SK-MEL-5 (cell line): Measurements from ENCODE around the gene ACY1. TPM values are rescaled to one million over a fixed set of nuclear protein-coding genes. Genes with fewer than 3 reads are reported as not detected.

Experiments
- DNase-seq: peaks from one replicate; pipeline ENCODE4 v3.0.0-alpha.2; 2016; ENCODE audit warnings: low read depth, low spot score
- in situ Hi-C: cut with HindIII; loops from 2 replicates; pipeline ENCODE4 v1.10.0; 2016; ENCODE audit warnings: low sequenced_read_pairs, high pct_unique_total_duplicates, low pct_unique_long_range_greater_than_20kb
- total RNA-seq: library from RNA; depleted of rRNA; stranded (reverse); fragments of >200 nt; shearing (Covaris generic); gene quantifications from 2 replicates; pipeline ENCODE4 v1.2.3, GENCODE V29; 2014

Gene ACY1
- total RNA-seq, 1 experiment from 2014 or later, result 180 TPM

DNA sequence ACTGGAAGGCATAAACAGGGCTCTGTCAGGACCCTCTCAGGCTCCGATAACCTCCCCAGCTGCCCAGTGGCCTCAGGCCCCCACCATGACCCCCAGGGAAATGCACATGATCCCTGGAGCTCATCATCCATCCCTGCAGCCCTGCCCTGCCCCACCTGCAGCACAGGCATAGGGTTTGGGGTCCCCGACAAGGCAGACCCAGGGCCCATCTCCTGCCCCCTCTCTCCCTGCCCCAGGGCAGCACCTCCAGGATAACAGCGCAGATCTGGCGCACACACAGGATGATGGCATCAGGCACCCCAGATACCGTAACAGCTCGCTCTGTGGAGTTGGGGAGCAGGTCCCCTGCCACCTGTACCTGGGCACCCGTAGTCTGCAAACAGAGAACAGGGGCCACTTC lies 23.7 kb upstream of the ACY1 start:
- in situ Hi-C loops, result no loop called here
- DNase-seq, result no peak

GRCh38 chr3:51960386-51960785 lies 22.9 kb upstream of the ACY1 start:
- in situ Hi-C loops, result no loop called here
- no peak for DNase-seq

GRCh38 chr3:51961011-51961410 lies 22.3 kb upstream of the ACY1 start:
- no peak for DNase-seq
- in situ Hi-C loops, result no loop called here

DNA sequence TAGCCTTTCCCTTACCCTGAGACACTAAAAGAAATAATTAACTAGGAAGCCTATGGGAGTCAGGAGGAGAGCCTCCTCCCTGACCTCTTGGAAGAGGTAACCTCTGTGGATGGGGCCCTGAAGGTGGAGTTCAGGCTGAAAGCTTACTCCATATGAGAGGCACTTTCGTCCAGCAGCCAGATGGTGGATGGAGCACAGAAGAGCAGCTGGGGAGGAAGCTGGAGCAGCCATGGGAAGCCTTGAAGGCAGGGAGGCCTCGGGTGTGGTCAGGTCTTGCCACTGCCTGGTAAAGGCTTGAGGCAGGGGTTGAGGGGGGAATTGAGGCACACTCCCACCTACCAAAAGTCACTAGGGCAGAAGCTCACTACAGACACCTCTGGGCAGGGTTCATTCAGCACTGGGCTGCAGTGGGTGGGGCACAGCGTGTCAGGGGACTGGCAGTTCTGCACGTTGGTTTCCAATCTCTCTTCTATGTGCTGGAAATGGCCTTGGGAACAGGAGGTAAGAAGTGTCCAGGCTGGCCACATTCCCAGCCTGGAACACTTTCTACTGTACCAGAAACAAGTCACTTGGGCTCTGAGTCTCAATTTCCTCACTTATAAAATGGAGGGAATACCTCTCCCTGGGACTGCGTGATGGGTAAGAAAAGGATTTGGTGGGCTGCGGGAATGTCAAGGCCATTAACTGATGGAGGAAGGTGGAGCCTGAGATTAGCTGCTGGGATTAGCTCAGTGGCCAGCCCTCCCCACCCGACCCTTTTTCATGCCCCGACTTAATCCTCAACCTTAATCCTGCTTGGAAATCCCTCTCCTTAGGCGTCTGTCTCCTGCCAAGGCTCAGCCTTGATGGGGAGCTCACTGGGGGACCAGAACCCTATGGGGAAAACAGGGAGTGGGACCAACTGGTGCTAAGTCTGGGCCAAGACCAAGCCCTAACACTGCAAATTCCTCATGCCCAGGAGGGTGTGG lies 21.4 kb upstream of the ACY1 start:
- in situ Hi-C loops, result no loop called here
- DNase-seq, result no peak

- in situ Hi-C loops, result no loop called here
- no peak for DNase-seq
Observed at GRCh38 chr3:51962854-51963530, 20.3 kb upstream of the ACY1 start.

DNA sequence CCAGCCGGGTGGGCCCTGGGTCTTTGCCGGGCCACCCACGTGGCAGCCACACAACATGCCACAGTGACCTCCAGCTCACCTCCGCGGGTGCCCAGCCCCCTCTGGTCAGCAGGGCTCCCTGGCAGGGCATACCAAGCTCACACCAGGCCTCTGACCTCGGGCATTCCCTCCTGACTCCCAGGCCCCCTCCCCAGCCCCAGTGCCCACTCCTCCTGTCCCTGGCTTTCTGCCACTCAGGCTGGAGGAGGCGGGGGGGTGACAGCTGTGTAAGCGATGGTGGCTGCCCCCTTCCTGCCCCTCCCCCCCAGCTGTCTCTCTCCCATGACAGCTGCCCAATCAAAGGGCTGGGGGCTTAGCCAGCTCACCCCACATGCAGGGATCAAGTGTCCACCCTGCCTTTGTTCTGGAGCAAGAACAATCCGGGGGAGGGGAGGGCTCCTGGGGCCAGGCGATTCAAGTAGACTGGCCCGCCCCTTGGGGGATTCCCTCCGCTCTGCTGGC lies 19.3 kb upstream of the ACY1 start:
- in situ Hi-C loops, result no loop called here
- no peak for DNase-seq

DNA sequence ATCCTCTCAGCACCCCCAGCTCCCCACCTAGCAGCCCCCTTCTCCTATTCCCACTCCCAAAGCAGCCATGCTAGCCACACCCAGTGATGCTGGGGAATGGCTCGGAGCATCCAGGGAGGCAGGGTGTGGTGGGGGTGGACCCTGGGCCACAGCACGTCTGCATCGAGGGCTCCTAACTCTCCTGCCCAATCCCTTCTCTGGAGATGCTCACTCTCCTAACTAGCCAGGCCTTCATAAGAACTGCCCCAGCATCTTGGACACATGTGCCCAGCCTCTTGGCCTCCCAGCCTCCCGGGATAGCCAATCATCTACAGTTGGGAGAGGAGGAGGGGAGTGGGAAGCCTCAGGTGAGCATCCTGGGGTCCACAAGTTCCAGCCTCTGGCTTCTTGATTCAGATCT lies 18.8 kb upstream of the ACY1 start:
- in situ Hi-C loops, result no loop called here
- no peak for DNase-seq

GRCh38 chr3:51966016-51966415 lies 17.3 kb upstream of the ACY1 start:
- in situ Hi-C loops, result no loop called here
- no peak for DNase-seq

DNA sequence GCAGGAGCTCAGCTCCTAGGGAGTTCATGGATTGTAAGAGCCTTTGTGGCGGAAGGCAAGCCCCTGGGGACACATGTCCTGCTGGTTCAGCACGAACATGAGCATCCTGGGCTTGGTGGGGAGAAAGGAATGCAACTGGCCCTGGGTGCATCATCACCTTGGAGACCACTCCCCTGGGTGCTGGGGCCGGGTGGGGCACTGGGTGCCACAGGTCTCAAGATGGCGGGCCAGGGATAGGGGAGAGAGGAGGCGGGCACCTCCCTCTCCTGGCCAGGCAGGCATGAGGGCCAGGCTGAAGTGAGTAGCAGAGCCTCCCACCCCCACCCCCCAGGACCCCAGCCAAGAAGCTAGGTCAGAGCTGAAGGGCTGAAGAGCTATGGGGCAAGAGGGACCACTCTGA lies 16.8 kb upstream of the ACY1 start:
- in situ Hi-C loops, result no loop called here
- no peak for DNase-seq

DNA sequence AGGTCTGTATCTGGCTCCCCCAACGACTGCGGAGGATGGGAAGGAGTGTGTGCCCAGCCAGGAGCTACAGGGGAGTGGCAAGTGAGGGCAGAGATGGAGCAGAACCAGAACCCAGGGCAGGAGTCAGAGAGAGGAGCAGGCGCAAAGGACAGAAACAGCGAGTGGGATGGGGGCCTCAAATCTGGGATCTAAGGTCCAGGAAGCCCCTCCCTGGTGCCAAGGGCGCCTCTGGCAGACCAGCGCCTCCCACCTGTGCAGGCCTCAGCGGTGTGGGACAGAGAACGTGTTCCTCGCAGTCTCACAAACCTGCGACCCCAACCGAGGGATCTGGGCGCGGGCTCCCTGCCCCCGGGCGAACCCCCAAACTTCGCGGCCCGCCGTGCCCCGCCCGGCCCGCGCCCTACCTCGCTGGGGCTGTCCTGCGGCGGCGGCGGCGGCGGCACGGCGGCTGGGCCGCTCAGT lies 16.4 kb upstream of the ACY1 start:
- in situ Hi-C loops, result no loop called here

DNA sequence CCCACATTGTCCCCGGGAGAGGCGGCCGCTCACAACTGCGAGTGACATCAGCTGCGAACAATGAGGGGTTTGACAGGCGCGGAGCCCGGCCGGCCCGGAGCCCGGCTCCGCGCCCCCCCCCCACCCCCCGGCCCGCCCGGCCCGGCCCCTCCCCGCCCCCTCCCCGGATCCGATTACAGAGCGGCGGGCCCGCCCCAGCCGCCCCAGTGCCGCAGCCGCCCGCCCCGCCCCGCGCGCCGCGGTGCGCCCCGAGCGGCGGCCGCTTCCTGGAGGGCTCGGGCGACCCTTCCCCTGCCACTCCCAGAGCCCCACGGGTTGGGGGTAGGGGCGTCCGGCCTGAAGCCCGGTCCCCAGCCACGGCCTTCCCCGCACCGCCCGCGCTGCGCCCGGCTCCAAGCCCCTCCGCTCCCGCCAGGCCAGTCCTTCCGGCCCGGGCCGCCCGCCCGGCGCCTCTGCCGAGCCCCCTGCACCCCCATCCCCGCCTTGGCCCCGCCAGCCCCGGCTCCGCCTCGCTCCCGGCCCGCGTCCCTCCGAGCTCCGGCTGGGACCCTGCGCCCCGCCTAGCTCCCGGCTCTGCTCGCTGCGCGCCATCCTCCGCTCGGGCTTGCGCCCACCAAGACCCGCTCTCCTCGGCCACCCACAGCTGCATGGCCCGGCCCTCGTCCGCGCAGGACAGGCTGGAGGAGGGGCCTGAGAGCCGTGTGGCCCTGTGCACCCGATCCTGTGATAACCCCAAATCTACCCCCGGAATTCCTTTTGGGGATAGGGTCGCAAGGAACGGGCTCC lies 15.8 kb upstream of the ACY1 start, which contains the start of gene PCBP4:
Gene PCBP4, minus strand, starts transcription at position 71 of the 786 bp plus-strand sequence. CDS start 6,214 bp downstream, outside the sequence.
- peak; percentile 39 for DNase-seq
- in situ Hi-C loops, result no loop called here

More for the DNA sequence above, 16.4 kb upstream of the ACY1 start:
- no peak for DNase-seq

DNA sequence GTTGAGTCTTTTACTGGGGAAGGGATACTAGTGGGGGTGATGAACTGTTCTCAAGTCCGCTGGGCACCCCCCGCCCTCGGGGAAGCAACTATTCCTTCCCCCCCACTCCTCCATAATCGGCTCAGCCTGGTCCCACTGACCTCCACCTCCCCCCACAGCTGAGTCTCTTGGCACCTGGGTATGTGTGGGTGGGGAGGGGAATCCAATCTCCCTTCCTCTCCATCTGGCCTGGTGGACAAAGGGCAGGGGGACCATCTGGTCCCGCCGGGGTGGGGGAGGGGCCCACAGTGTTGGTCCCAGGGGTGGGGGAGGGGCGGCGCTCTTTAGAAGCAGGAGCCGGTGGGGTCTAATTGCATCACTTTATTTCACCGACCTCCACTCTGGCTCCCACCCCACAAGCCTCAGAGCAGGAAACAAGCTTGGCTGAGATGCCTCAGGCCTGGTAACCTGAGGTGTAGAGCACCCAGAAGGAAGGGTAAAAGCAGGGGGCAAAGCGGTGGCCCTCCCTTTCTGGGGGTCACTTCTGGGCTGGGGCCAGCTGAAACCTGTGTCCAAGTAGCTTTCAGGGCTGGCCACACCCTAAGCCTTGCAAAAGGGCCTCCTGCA lies 15.1 kb upstream of the ACY1 start:
- in situ Hi-C loops, result no loop called here
- DNase-seq, result no peak

- in situ Hi-C loops, result no loop called here
- no peak for DNase-seq
Observed at GRCh38 chr3:51968883-51969678, 14.3 kb upstream of the ACY1 start.

DNA sequence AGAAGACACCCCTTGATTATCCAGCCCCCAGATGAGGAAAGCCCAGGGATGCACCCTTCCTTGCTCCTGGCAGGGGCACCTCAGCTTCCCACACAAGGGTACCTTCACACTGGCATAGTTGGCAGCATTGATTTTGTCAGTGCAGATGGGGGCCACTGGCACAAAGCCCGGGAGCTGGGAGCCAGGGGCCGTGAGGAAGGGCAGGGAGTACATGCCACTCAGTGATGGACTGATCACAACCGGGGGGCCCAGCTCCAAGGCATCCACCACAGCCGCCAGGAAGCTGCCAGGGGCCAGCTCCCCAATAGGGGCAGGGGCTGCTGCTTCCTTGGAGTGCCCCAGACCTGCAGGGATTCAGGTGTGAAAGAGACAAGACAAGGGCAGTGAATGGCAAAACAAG lies 13.5 kb upstream of the ACY1 start:
- no peak for DNase-seq
- in situ Hi-C loops, result no loop called here

- DNase-seq, result no peak
- in situ Hi-C loops, result no loop called here
Observed at GRCh38 chr3:51970606-51971300, 12.6 kb upstream of the ACY1 start.

DNA sequence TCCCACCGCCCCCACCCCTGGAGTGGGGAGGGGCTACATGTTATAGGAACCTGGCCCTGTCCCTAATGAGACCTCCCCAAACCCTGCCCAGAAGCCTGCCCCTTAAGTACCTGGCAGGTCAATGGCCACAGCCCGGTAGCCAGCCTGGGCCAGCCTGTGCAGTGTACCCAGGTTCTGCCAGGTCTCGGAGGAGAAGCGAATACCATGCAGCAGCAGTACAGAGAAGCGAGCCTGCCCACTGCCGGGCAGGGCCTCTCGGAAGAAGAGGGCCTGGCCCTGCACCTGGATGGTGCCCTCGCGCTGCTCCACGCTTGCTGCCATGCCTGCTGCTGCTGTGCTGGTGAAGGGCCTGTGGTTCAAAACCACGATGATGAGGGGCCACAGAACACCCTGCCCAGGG lies 12.0 kb upstream of the ACY1 start:
- in situ Hi-C loops, result no loop called here
- DNase-seq, result no peak
